Prostate gland (tissue), 2 donors: ENCODE results near the gene ATRN. TPM values are rescaled to one million over a fixed set of nuclear protein-coding genes. Genes with fewer than 3 reads are reported as not detected.
"Not testable (repeated sequence)": the region's sequence is repeated elsewhere in the genome, so short reads cannot be mapped to it uniquely, and the experiment has no call there.

Experiments used
- DNase-seq: peaks from one replicate; pipeline ENCODE4 v3.0.0-alpha.2; 2019; ENCODE audit warnings: low spot score
- H3K27ac ChIP-seq, 2 donors: fragments of 200-600 bp; sonication (generic); 2 replicates each; pipeline ENCODE4 v1.5.1; 2017 to 2019
- H3K27me3 ChIP-seq: fragments of 200-600 bp; sonication (generic); replicated peaks from 2 replicates; pipeline ENCODE4 v1.5.1; 2019; ENCODE audit not compliant: insufficient read depth
- H3K36me3 ChIP-seq, 2 donors: fragments of 200-600 bp; sonication (generic); 1 replicate in 1 of 2; 2 replicates in 1 of 2; pipeline versions ENCODE4 v1.5.1 to v1.8.1; 2017 to 2019
- H3K4me1 ChIP-seq: fragments of 200-600 bp; sonication (generic); replicated peaks from 2 replicates; pipeline ENCODE4 v1.5.1; 2019
- H3K4me3 ChIP-seq, 2 donors: fragments of 200-600 bp; sonication (generic); 2 replicates each; pipeline ENCODE4 v1.5.1; 2017 to 2019
- H3K9me3 ChIP-seq: fragments of 200-600 bp; sonication (generic); 2 replicates; pipeline ENCODE4 v1.5.1; 2017
- CTCF ChIP-seq, 4 experiments: fragments of 200-600 bp in 2 of 4; fragments of 450-650 bp in 2 of 4; sonication (generic) in 2 of 4; IDR thresholded peaks; 1 replicate in 3 of 4; 2 replicates in 1 of 4; pipeline ENCODE4 v1.5.1; 2016 to 2019; ENCODE audit warnings: antibody characterized with exemption in 4 of 4, mild to moderate bottlenecking in 2 of 4, moderate library complexity in 2 of 4
- POLR2A ChIP-seq: fragments of 450-650 bp; IDR thresholded peaks from one replicate; pipeline ENCODE4 v1.6.1; 2016; ENCODE audit warnings: antibody characterized with exemption, mild to moderate bottlenecking
- POLR2AphosphoS5 ChIP-seq: sonication (generic); formaldehyde crosslinking; IDR thresholded peaks from one replicate; pipeline ENCODE4 v1.6.1; 2017; ENCODE audit warnings: antibody characterized with exemption
- WGBS: methylation state at CpG from one replicate; pipeline ENCODE4 v1.1.5; 2018; 5-methylcytosine and 5-hydroxymethylcytosine counted together
- intact Hi-C: fragments of 100-400 bp; cut with DNase I; formaldehyde crosslinking; loops from one replicate; pipeline ENCODE4 v1.14.2; 2022
- total RNA-seq, 2 donors: library from RNA; depleted of rRNA; stranded (reverse); fragments of >200 nt; gene quantifications; one replicate each; pipeline ENCODE4 v1.1.0, GENCODE V29; 2016

The ATRN gene
- total RNA-seq, 2 donors from 2014 or later = 34.6 to 38.1 TPM

- Histone ChIP-seq H3K36me3 (no peaks in the 10 kb centered on the region), H3K4me1 (no peaks in the 10 kb centered on the region), H3K27ac (no peak overlapping the region), H3K9me3 (no peaks in the 10 kb centered on the region), H3K4me3 (no peak overlapping the region), H3K27me3 (no peaks in the 10 kb centered on the region)
- no peak for DNase-seq
- intact Hi-C loops = no loop called here
- no peak for TF ChIP-seq POLR2AphosphoS5
- TF ChIP-seq POLR2A = no peak
- no peak for TF ChIP-seq CTCF (IDR thresholded peaks at IDR 0.05)
- WGBS = 93% methylated on average over 4 of the region's 4 CpGs
These were observed 122.1 kb downstream of the ATRN start for GRCh38 chr20:3592931-3593330.

- Histone ChIP-seq H3K4me1 (no peaks in the 10 kb centered on the region), H3K27ac (no peak overlapping the region), H3K27me3 (no peaks in the 10 kb centered on the region), H3K9me3 (no peaks in the 10 kb centered on the region), H3K36me3 (no peaks in the 10 kb centered on the region), H3K4me3 (no peak overlapping the region)
- no peak for DNase-seq
- no peak for TF ChIP-seq POLR2A
- no peak for TF ChIP-seq POLR2AphosphoS5
- TF ChIP-seq CTCF (IDR thresholded peaks at IDR 0.05) = no peak
- intact Hi-C loops = no loop called here
- WGBS = 86% methylated on average over 4 of the region's 4 CpGs
These were observed 124.7 kb downstream of the ATRN start for GRCh38 chr20:3595541-3595940.

- no peak for TF ChIP-seq POLR2A
- no peak for TF ChIP-seq CTCF (IDR thresholded peaks at IDR 0.05)
- no peak for TF ChIP-seq POLR2AphosphoS5
- no peak for DNase-seq
- WGBS = 89% methylated on average over 2 of the region's 2 CpGs
- no peak overlapping the region for H3K27ac ChIP-seq
- intact Hi-C loops = no loop called here
- no peaks in the 10 kb centered on the region for H3K27me3 ChIP-seq
- H3K4me1 ChIP-seq = no peaks in the 10 kb centered on the region
- H3K36me3 ChIP-seq = no peaks in the 10 kb centered on the region
- H3K9me3 ChIP-seq = no peaks in the 10 kb centered on the region
- no peak overlapping the region for H3K4me3 ChIP-seq
These were observed 132.3 kb downstream of the ATRN start for GRCh38 chr20:3603108-3603507.

GRCh38 chr20:3605386-3605886 is 134.6 kb downstream of the ATRN start:
- H3K27me3 ChIP-seq, H3K4me1 ChIP-seq, intact Hi-C loops, DNase-seq, H3K4me3 ChIP-seq, H3K27ac ChIP-seq, H3K9me3 ChIP-seq, H3K36me3 ChIP-seq: not testable (repeated sequence)
- WGBS = 95% methylated on average over 4 of the region's 4 CpGs

GRCh38 chr20:3606021-3606420 is 135.2 kb downstream of the ATRN start:
- intact Hi-C loops = no loop called here
- Histone ChIP-seq H3K27me3 (no peaks in the 10 kb centered on the region), H3K36me3 (no peaks in the 10 kb centered on the region), H3K9me3 (no peaks in the 10 kb centered on the region), H3K4me1 (no peaks in the 10 kb centered on the region), H3K4me3 (no peak overlapping the region), H3K27ac (no peak overlapping the region)
- TF ChIP-seq CTCF (IDR thresholded peaks at IDR 0.05) (no peak), POLR2A (no peak), POLR2AphosphoS5 (no peak)
- WGBS = 81% methylated on average over 3 of the region's 3 CpGs
- DNase-seq = no peak
